ENCODE data around the gene SLC31A2.
"Not testable (repeated sequence)": the region's sequence is repeated elsewhere in the genome, so short reads cannot be mapped to it uniquely, and the experiment has no call there.

Gene SLC31A2

GRCh38 chr9:113150670-113151611 is at the start of gene SLC31A2:
SLC31A2 (plus strand) TSS chr9:113151007; CDS start chr9:113151075, 68 bp downstream.
- peak; percentile 65 for DNase-seq

GRCh38 chr9:113105345-113105744 is 45.5 kb upstream of the SLC31A2 start:
- not testable (repeated sequence) for DNase-seq

- DNase-seq: not testable (repeated sequence)
These were observed 39.5 kb upstream of the SLC31A2 start for GRCh38 chr9:113111065-113111951.

- not testable (repeated sequence) for DNase-seq
These were observed 37.9 kb upstream of the SLC31A2 start for GRCh38 chr9:113112706-113113510.

GRCh38 chr9:113118829-113119228 is 32.0 kb upstream of the SLC31A2 start:
- DNase-seq: not testable (repeated sequence)

- DNase-seq: no peak
These were observed 25.3 kb upstream of the SLC31A2 start for GRCh38 chr9:113125386-113126035.

- no peak for DNase-seq
These were observed 21.3 kb upstream of the SLC31A2 start for GRCh38 chr9:113129466-113129865.

- no peak for DNase-seq
These were observed 20.9 kb upstream of the SLC31A2 start for GRCh38 chr9:113129884-113130283.

- no peak for DNase-seq
These were observed 19.1 kb upstream of the SLC31A2 start for GRCh38 chr9:113131689-113132151.

GRCh38 chr9:113137196-113138168 is 13.3 kb upstream of the SLC31A2 start:
- DNase-seq: no peak

GRCh38 chr9:113138760-113139159 is 12.0 kb upstream of the SLC31A2 start:
- DNase-seq: no peak

GRCh38 chr9:113139225-113139829 is 11.5 kb upstream of the SLC31A2 start:
- no peak for DNase-seq

- DNase-seq: no peak
These were observed 10.9 kb upstream of the SLC31A2 start for GRCh38 chr9:113139953-113140352.

- not testable (repeated sequence) for DNase-seq
These were observed 9.9 kb upstream of the SLC31A2 start for GRCh38 chr9:113140896-113141295.

- DNase-seq: no peak
These were observed 7.2 kb upstream of the SLC31A2 start for GRCh38 chr9:113143432-113144227.

GRCh38 chr9:113148372-113148705 is 2.5 kb upstream of the SLC31A2 start:
- no peak for DNase-seq

GRCh38 chr9:113148781-113149510 is 1.9 kb upstream of the SLC31A2 start:
- no peak for DNase-seq

- DNase-seq: not testable (repeated sequence)
These were observed 1.2 kb upstream of the SLC31A2 start for GRCh38 chr9:113149561-113149960.
